ENCODE data around the gene BORCS8. TPM values are rescaled to one million over a fixed set of nuclear protein-coding genes. Genes with fewer than 3 reads are reported as not detected.
A peak's percentile ranks its signal among the peaks of the same experiment; 100 is the strongest.

The BORCS8 gene
- total RNA-seq, 1 donor from 2014 or later, result 26.7 TPM

- H3K36me3 Mint-ChIP-seq, result peaks cover 19% of the 10 kb centered on the region
- peaks cover 12% of the 10 kb centered on the region for H3K4me1 Mint-ChIP-seq
- peak overlapping the region; percentile 79 for H3K4me3 Mint-ChIP-seq
- peaks cover 26% of the 10 kb centered on the region for H3K27me3 Mint-ChIP-seq (ENCODE audit: low read depth)
- H3K27ac Mint-ChIP-seq, result peak overlapping the region; percentile 86
- no peak for DNase-seq (ENCODE audit: low spot score in 2 of 2, unreplicated experiment in 2 of 2)
- TF ChIP-seq, protein P1, sequence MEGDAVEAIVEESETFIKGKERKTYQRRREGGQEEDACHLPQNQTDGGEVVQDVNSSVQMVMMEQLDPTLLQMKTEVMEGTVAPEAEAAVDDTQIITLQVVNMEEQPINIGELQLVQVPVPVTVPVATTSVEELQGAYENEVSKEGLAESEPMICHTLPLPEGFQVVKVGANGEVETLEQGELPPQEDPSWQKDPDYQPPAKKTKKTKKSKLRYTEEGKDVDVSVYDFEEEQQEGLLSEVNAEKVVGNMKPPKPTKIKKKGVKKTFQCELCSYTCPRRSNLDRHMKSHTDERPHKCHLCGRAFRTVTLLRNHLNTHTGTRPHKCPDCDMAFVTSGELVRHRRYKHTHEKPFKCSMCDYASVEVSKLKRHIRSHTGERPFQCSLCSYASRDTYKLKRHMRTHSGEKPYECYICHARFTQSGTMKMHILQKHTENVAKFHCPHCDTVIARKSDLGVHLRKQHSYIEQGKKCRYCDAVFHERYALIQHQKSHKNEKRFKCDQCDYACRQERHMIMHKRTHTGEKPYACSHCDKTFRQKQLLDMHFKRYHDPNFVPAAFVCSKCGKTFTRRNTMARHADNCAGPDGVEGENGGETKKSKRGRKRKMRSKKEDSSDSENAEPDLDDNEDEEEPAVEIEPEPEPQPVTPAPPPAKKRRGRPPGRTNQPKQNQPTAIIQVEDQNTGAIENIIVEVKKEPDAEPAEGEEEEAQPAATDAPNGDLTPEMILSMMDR (IDR thresholded peaks at IDR 0.05; ENCODE audit: unreplicated experiment), result no peak
- no peaks in the 10 kb centered on the region for H3K9me3 Mint-ChIP-seq
These were observed 10.7 kb upstream of the BORCS8 start for GRCh38 chr19:19202707-19203011.

DNA sequence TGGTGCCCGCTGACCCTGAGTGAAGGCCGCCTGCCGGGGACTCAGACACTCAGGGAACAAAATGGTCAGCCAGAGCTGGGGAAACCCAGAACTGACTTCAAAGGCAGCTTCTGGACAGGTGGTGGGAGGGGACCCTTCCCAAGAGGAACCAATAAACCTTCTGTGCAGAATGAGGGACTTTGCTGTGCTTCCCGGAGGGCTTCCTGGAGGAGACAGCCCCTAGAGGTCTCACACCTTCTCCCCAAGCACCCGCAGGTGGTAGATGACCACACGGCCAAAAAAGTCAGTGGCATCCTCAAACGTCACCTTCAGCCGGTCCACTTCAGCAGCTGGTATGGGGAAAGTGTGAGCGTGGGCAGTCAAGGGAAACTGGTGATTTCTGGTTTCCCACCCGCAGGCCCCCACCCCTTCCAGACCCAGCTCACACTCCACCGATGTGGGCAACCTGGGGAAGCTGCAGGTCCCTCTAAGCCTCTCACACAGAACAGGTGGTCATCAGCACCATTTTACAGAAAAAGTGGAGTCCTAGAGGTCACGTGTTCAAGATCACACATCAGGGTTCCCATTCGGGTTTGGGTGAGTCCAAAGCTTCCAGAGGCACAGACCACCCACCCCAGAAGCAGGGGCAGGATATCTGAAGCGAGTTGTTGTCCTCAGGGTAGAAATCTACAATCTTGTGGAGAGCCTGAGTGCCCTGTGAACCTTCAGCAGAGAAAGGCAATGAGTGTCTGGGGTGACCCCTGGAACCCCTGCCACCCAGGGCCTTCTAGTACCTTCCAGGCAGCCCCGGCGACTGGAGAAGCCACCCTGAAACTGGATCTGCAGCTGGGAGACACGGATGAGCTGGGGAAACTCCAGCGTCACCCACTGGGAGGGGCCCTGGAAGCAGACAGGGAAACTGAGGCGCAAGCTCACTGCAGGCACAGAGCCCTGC lies 10.0 kb upstream of the BORCS8 start:
- no peaks in the 10 kb centered on the region for H3K9me3 Mint-ChIP-seq
- H3K4me3 Mint-ChIP-seq, result peak overlapping the region; percentile 79
- peak overlapping the region; percentile 56 for H3K27ac Mint-ChIP-seq
- DNase-seq (ENCODE audit: low spot score in 2 of 2, unreplicated experiment in 2 of 2), result no peak
- H3K4me1 Mint-ChIP-seq, result peaks cover 12% of the 10 kb centered on the region
- H3K27me3 Mint-ChIP-seq (ENCODE audit: low read depth), result peaks cover 19% of the 10 kb centered on the region
- peaks cover 19% of the 10 kb centered on the region for H3K36me3 Mint-ChIP-seq
- TF ChIP-seq, protein P1 (IDR thresholded peaks at IDR 0.05; ENCODE audit: unreplicated experiment), result no peak

DNA sequence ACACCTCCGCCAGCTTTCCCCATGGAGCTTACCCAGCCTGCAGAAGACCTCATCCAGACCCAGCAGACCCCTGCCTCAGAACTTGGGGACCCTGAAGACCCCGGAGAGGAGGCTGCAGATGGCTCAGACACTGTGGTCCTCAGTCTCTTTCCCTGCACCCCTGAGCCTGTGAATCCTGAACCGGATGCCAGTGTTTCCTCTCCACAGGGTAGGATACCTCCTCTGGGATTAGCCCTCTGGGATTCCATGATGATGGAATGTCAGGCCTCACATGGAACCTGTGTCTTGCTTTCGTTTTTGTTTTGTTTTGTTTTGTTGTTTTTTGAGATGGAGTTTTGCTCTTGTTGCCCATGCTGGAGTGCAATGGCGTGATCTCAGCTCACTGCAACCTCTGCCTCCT lies 2.0 kb upstream of the BORCS8 start:
- Mint-ChIP-seq H3K4me3 (peak overlapping the region; percentile 98), H3K27me3 (ENCODE audit: low read depth) (no peaks in the 10 kb centered on the region), H3K9me3 (no peaks in the 10 kb centered on the region), H3K27ac (peak overlapping the region; percentile 69), H3K4me1 (peaks cover 31% of the 10 kb centered on the region), H3K36me3 (peaks cover 16% of the 10 kb centered on the region)
- TF ChIP-seq, protein P1 (IDR thresholded peaks at IDR 0.05; ENCODE audit: unreplicated experiment), result no peak
- no peak for DNase-seq (ENCODE audit: low spot score in 2 of 2, unreplicated experiment in 2 of 2)

- Mint-ChIP-seq H3K4me3 (peak overlapping the region; percentile 98), H3K36me3 (peaks cover 7% of the 10 kb centered on the region)
These were observed 1.0 kb upstream of the BORCS8 start for GRCh38 chr19:19192910-19193423.

GRCh38 chr19:19191768-19192077 lies 229 bp downstream of the BORCS8 start:
- Mint-ChIP-seq H3K27ac (peak overlapping the region; percentile 99), H3K9me3 (no peaks in the 10 kb centered on the region)
- TF ChIP-seq, protein P1 (IDR thresholded peaks at IDR 0.05; ENCODE audit: unreplicated experiment), result no peak

More at GRCh38 chr19:19192910-19193423, 1.0 kb upstream of the BORCS8 start:
- Mint-ChIP-seq H3K9me3 (no peaks in the 10 kb centered on the region), H3K4me1 (peaks cover 31% of the 10 kb centered on the region), H3K27me3 (ENCODE audit: low read depth) (no peaks in the 10 kb centered on the region), H3K27ac (peak overlapping the region; percentile 99)
- TF ChIP-seq, protein P1 (IDR thresholded peaks at IDR 0.05; ENCODE audit: unreplicated experiment), result no peak
- DNase-seq (ENCODE audit: low spot score in 2 of 2, unreplicated experiment in 2 of 2), result no peak

More at GRCh38 chr19:19191768-19192077, 229 bp downstream of the BORCS8 start:
- DNase-seq (ENCODE audit: low spot score in 2 of 2, unreplicated experiment in 2 of 2), result no peak
- Mint-ChIP-seq H3K4me1 (peaks cover 31% of the 10 kb centered on the region), H3K4me3 (peak overlapping the region; percentile 98), H3K36me3 (peaks cover 9% of the 10 kb centered on the region), H3K27me3 (ENCODE audit: low read depth) (no peaks in the 10 kb centered on the region)

All from mesothelial cell of epicardium (in vitro differentiated cells).